HepG2 (cell line): ENCODE measurements around the gene CD300LG. TPM values are rescaled to one million over a fixed set of nuclear protein-coding genes. Genes with fewer than 3 reads are reported as not detected.
A peak's percentile ranks its signal among the peaks of the same experiment; 100 is the strongest.

ENCODE experiments used
- ATAC-seq: fragments of 200-7000 bp; cut with Tn5 transposase; 3 replicates; pipeline ENCODE4 v1.9.1; 2020; ENCODE audit warnings: mild to moderate bottlenecking, moderate library complexity
- BruUV-seq: library from RNA; stranded (reverse); fragments of 400-500 nt; replicated peaks from 2 replicates; lab custom pipeline; 2021; lab: Mats Ljungman, UMichigan
- CTCF ChIA-PET: fragments of 300-600 bp; formaldehyde crosslinking; extraction: SDS; loops from one replicate; lab custom pipeline; 2021; ENCODE audit warnings: low total read pairs, inconsistent platforms, low intra/inter-chr PET ratio; lab: Yijun Ruan, JAX
- POLR2A ChIA-PET: fragments of 350-600 bp; sonication (Branson Sonifier 250); formaldehyde crosslinking; loops from one replicate; lab custom pipeline; 2020; ENCODE audit warnings: antibody characterized with exemption, inconsistent platforms; lab: Yijun Ruan, JAX
- DNase-seq: peaks from one replicate; pipeline ENCODE4 v3.0.0-alpha.2; 2015; ENCODE audit warnings: low spot score
- FAIRE-seq: peaks from 3 replicates; lab custom pipeline; 2011; peaks lifted over from hg19 to GRCh38; lab: Jason Lieb, UNC
- H2AFZ ChIP-seq: one replicate; pipeline ENCODE4 v1.6.1; 2011; ENCODE audit warnings: low read length, inconsistent platforms
- H3K27ac ChIP-seq: fragments of 300-600 bp; 3 replicates; pipeline ENCODE4 v1.8.0; 2011; ENCODE audit warnings: mixed run types, mild to moderate bottlenecking, mixed read lengths, low read length, inconsistent platforms; ENCODE audit not compliant: insufficient read depth; ENCODE audit errors: extremely low read length
- H3K27me3 ChIP-seq, 2 experiments: fragments of 200-600 bp in 1 of 2; 2 replicates in 1 of 2; 3 replicates in 1 of 2; pipeline versions ENCODE4 v1.6.0 to v1.8.0; 2011; ENCODE audit warnings: low read length in 2 of 2, mild to moderate bottlenecking in 2 of 2, moderate library complexity in 2 of 2, inconsistent platforms in 1 of 2; ENCODE audit not compliant: insufficient read depth in 2 of 2, control insufficient read depth in 1 of 2
- H3K36me3 ChIP-seq, 2 experiments: fragments of 200-600 bp in 1 of 2; replicated peaks in 1 of 2; 2 replicates in 1 of 2; 3 replicates in 1 of 2; pipeline versions ENCODE4 v1.5.1 to v1.8.0; 2011; ENCODE audit warnings: low read length in 2 of 2, inconsistent platforms in 1 of 2; ENCODE audit not compliant: insufficient read depth in 2 of 2, control insufficient read depth in 1 of 2
- H3K4me1 ChIP-seq: 2 replicates; pipeline ENCODE4 v1.5.1; 2012; ENCODE audit warnings: low read length, inconsistent platforms; ENCODE audit not compliant: insufficient read depth
- H3K4me2 ChIP-seq: 2 replicates; pipeline ENCODE4 v1.6.0; 2011; ENCODE audit warnings: low read depth, low read length, inconsistent platforms
- H3K4me3 ChIP-seq, 3 experiments: fragments of 200-600 bp in 1 of 3; sonication (generic), shearing (Covaris generic) in 1 of 3; replicated peaks in 1 of 3; 2 replicates each; pipeline ENCODE4 v1.5.1; 2011 to 2016; ENCODE audit warnings: low read length in 3 of 3, inconsistent platforms in 2 of 3, low read depth in 2 of 3, mild to moderate bottlenecking in 2 of 3, control low read depth in 1 of 3, mixed read lengths in 1 of 3; ENCODE audit not compliant: insufficient read depth in 1 of 3
- H3K79me2 ChIP-seq: one replicate; pipeline ENCODE4 v1.6.1; 2011; ENCODE audit warnings: low read length, inconsistent platforms; ENCODE audit not compliant: insufficient read depth
- H3K9ac ChIP-seq: 2 replicates; pipeline ENCODE4 v1.6.0; 2011; ENCODE audit warnings: mild to moderate bottlenecking, low read depth, low read length, inconsistent platforms; ENCODE audit not compliant: insufficient read depth
- H3K9me3 ChIP-seq: 2 replicates; pipeline ENCODE4 v1.5.1; 2012; ENCODE audit warnings: mild to moderate bottlenecking, low read length
- H4K20me1 ChIP-seq: 2 replicates; pipeline ENCODE4 v1.6.0; 2011; ENCODE audit warnings: inconsistent platforms, mild to moderate bottlenecking, low read length, moderate library complexity; ENCODE audit not compliant: insufficient read depth
- ZBTB46 ChIP-seq: sonication (generic); formaldehyde crosslinking; IDR thresholded peaks from 2 replicates; pipeline ENCODE4 v1.4.0; 2020; ENCODE audit warnings: mild to moderate bottlenecking, missing genetic modification reagents, borderline replicate concordance
- ZBTB8A ChIP-seq: sonication (generic); formaldehyde crosslinking; IDR thresholded peaks from 2 replicates; pipeline ENCODE4 v1.4.0; 2020; ENCODE audit warnings: mild to moderate bottlenecking, low read depth, missing genetic modification reagents, borderline replicate concordance
- ZNF768 ChIP-seq: sonication (generic); formaldehyde crosslinking; IDR thresholded peaks from 2 replicates; pipeline ENCODE4 v1.4.0; 2020; ENCODE audit warnings: missing genetic modification reagents
- WGBS: methylation state at CpG from one replicate; pipeline ENCODE4 v1.1.6; 2017; ENCODE audit warnings: low lambda C conversion rate; 5-methylcytosine and 5-hydroxymethylcytosine counted together
- in situ Hi-C: cut with HindIII; loops from 2 replicates; pipeline ENCODE4 v1.10.0; 2017; ENCODE audit warnings: low pct_unique_long_range_greater_than_20kb; ENCODE audit not compliant: extremely low pct_ligation_motif_present
- intact Hi-C: fragments of 100-400 bp; cut with micrococcal nuclease; formaldehyde crosslinking; loops from one replicate; pipeline ENCODE4 v1.10.0; 2022; ENCODE audit not compliant: unreplicated experiment
- polyA plus RNA-seq, 8 experiments: library from polyadenylated mRNA; depleted of rRNA in 3 of 8; stranded (reverse) in 7 of 8; unstranded in 1 of 8; fragments of >200 nt; fragmentation: Illumina TruSeq in 4 of 8; extraction: Trizol in 4 of 8; gene quantifications; 2 replicates each; pipeline versions ENCODE4 v1.2.1 to v1.2.3, GENCODE V29; 2011 to 2016; ENCODE audit warnings: low read depth in 4 of 8, missing spikeins in 1 of 8, mixed read lengths in 1 of 8; ENCODE audit not compliant: insufficient read depth in 1 of 8
- total RNA-seq, 5 experiments: library from RNA; depleted of rRNA; stranded (reverse); fragments of >200 nt; fragmentation: Illumina TruSeq; extraction: Trizol; gene quantifications; 2 replicates each; pipeline ENCODE4 v1.2.3, GENCODE V29; 2016; ENCODE audit warnings: low read depth in 1 of 5
- TF ChIP-seq, protein P1 (sequence below): sonication (generic); formaldehyde crosslinking; IDR thresholded peaks from 2 replicates; pipeline ENCODE4 v1.4.0; 2020; ENCODE audit warnings: mild to moderate bottlenecking, low read depth, missing genetic modification reagents

Gene CD300LG
- total and polyA plus RNA-seq, 2 of the 13 experiments (the other 11 are each of a cell fraction or from before 2014, with no cell fraction given), result not detected

DNA sequence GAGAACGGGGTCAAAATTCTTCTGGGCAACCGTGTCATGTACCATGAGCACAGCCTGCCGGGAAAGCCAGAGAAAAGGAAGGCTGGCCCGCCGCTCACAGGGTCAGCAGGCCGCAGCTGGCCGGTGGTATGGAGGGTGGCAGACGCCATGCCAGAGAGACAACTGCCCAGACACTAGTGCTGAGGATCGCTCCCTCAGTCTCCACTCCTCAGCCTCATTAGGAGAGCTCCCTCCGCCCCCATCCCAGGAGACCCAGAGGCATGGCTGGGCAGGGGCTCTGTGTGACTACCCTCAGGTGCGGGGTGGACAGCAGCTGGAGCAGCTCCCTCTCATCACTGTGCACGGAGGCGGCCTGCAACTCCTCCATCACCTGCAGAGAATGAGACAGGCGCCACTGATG lies 17.2 kb upstream of the CD300LG start:
- H3K4me3 ChIP-seq, result no peak overlapping the region
- ATAC-seq, result no peak
- no peak overlapping the region for H3K27ac ChIP-seq
- H3K9ac ChIP-seq, result no peak overlapping the region
- H3K9me3 ChIP-seq, result no peaks in the 10 kb centered on the region
- intact Hi-C loops, result no loop called here
- H3K4me2 ChIP-seq, result no peak overlapping the region
- CTCF ChIA-PET, result no interaction called here
- H3K4me1 ChIP-seq, result peaks cover 21% of the 10 kb centered on the region
- FAIRE-seq, result no peak
- in situ Hi-C loops, result no loop called here
- no TSS peak for BruUV-seq
- POLR2A ChIA-PET, result no interaction called here
- H3K27me3 ChIP-seq, result peaks cover 3 to 35% of the 10 kb centered on the region in 2 experiments; a peak in 4 of 5 replicates
- no peak for TF ChIP-seq ZBTB46 (CRISPR knock-in tag)
- no peak for TF ChIP-seq ZBTB8A (CRISPR knock-in tag)
- TF ChIP-seq, all 625 proteins: peak for 0
- Histone ChIP-seq H3K79me2 (no peaks in the 10 kb centered on the region), H2AFZ (no peak overlapping the region), H3K36me3 (no peaks in the 10 kb centered on the region; a peak in 1 of 5 replicates), H4K20me1 (no peaks in the 10 kb centered on the region)
- DNase-seq, result no peak
- WGBS, result 91% methylated on average over 12 of the region's 14 CpGs

DNA sequence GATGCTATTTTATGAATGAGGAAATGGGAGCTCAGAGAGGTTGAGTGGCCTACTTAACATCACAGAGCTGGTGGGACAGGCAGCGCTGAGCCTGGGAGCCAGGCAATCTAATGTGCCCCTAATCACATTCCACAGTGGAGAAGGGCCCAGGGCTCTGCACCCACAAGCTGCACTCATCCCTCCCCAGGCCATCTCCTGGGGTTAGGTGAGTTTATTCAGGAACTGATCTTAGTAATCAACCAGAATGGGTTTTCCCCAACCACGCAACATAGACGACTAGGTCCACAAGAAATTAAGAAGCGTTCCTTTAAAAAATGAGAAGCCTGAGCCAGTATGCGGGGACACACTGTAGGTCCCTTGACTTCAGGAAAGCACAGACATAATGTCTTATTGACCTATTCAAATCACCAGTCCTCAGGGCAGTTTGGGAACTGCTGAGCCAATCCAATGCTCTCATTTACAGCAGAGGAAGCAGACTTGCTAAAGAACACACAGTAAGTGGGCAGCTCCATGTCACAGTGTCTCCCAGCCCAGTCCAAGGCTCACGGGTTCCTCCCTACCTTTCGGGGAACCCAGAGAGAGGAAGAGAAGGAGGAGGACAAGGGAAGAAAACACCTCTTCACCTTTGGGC lies 16.4 kb upstream of the CD300LG start:
- CTCF ChIA-PET, result no interaction called here
- WGBS, result 87% methylated on average over 7 of the region's 7 CpGs
- no peaks in the 10 kb centered on the region for H3K9me3 ChIP-seq
- no peak overlapping the region for H2AFZ ChIP-seq
- no TSS peak for BruUV-seq
- no peaks in the 10 kb centered on the region for H4K20me1 ChIP-seq
- peaks cover 21% of the 10 kb centered on the region for H3K4me1 ChIP-seq
- H3K36me3 ChIP-seq, result no peaks in the 10 kb centered on the region
- intact Hi-C loops, result no loop called here
- no peak overlapping the region for H3K9ac ChIP-seq
- no peak overlapping the region for H3K4me3 ChIP-seq
- TF ChIP-seq, protein P1, sequence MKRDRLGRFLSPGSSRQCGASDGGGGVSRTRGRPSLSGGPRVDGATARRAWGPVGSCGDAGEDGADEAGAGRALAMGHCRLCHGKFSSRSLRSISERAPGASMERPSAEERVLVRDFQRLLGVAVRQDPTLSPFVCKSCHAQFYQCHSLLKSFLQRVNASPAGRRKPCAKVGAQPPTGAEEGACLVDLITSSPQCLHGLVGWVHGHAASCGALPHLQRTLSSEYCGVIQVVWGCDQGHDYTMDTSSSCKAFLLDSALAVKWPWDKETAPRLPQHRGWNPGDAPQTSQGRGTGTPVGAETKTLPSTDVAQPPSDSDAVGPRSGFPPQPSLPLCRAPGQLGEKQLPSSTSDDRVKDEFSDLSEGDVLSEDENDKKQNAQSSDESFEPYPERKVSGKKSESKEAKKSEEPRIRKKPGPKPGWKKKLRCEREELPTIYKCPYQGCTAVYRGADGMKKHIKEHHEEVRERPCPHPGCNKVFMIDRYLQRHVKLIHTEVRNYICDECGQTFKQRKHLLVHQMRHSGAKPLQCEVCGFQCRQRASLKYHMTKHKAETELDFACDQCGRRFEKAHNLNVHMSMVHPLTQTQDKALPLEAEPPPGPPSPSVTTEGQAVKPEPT (CRISPR knock-in tag), result no peak
- peak; percentile 74 for TF ChIP-seq ZNF768 (CRISPR knock-in tag)
- TF ChIP-seq, all 625 proteins: peak for 1
- in situ Hi-C loops, result no loop called here
- DNase-seq (no peak), FAIRE-seq (peak; percentile 15), ATAC-seq (no peak)
- POLR2A ChIA-PET, result no interaction called here
- H3K79me2 ChIP-seq, result no peaks in the 10 kb centered on the region
- H3K4me2 ChIP-seq, result no peak overlapping the region
- peaks cover 3 to 35% of the 10 kb centered on the region in 2 experiments; a peak in 4 of 5 replicates for H3K27me3 ChIP-seq
- no peak overlapping the region for H3K27ac ChIP-seq
